SK-N-SH treated with all-trans-retinoic acid at 6 μM for 48 hours (cell line): ENCODE measurements around the gene PHACTR2.

Experiments used
- ATAC-seq: fragments of 200-7000 bp; cut with Tn5 transposase; 3 replicates; pipeline ENCODE4 v1.9.1; 2020; ENCODE audit warnings: mild to moderate bottlenecking, moderate library complexity
- ARNTL ChIP-seq: fragments of 450-650 bp; formaldehyde crosslinking; IDR thresholded peaks from 2 replicates; pipeline ENCODE4 v1.5.0; 2020; ENCODE audit warnings: low read depth, mild to moderate bottlenecking, moderate library complexity, borderline replicate concordance
- BACH2 ChIP-seq: fragments of 250-450 bp; sonication (Bioruptor Pico); IDR thresholded peaks from 2 replicates; pipeline ENCODE4 v1.9.0; 2021; ENCODE audit warnings: mild to moderate bottlenecking, borderline replicate concordance
- CREB5 ChIP-seq: fragments of 250-450 bp; sonication (Bioruptor Pico); IDR thresholded peaks from 2 replicates; pipeline ENCODE4 v1.5.1; 2020; ENCODE audit warnings: low read depth, mild to moderate bottlenecking, moderate library complexity
- ESRRG ChIP-seq: fragments of 250-450 bp; sonication (Bioruptor Pico); IDR thresholded peaks from 2 replicates; pipeline ENCODE4 v1.6.1; 2021; ENCODE audit warnings: mild to moderate bottlenecking
- GLIS3 ChIP-seq: fragments of 250-450 bp; sonication (Bioruptor Pico); IDR thresholded peaks from 2 replicates; pipeline ENCODE4 v1.5.0; 2020; ENCODE audit warnings: mild to moderate bottlenecking, moderate library complexity
- ISL1 ChIP-seq: fragments of 250-450 bp; sonication (Bioruptor Pico); IDR thresholded peaks from 2 replicates; pipeline ENCODE4 v2.1.2; 2022; ENCODE audit warnings: mild to moderate bottlenecking, moderate library complexity
- OSR1 ChIP-seq: fragments of 250-450 bp; sonication (Bioruptor Pico); IDR thresholded peaks from 2 replicates; pipeline ENCODE4 v1.8.0; 2022; ENCODE audit warnings: moderate library complexity, mild to moderate bottlenecking, inconsistent platforms
- PATZ1 ChIP-seq: fragments of 250-450 bp; sonication (Bioruptor Pico); IDR thresholded peaks from 2 replicates; pipeline ENCODE4 v1.8.0; 2020; ENCODE audit warnings: mild to moderate bottlenecking, moderate library complexity, borderline replicate concordance
- RARB ChIP-seq: fragments of 250-450 bp; sonication (Bioruptor Pico); IDR thresholded peaks from 2 replicates; pipeline ENCODE4 v1.8.0; 2021; ENCODE audit warnings: mild to moderate bottlenecking, moderate library complexity
- SNAI2 ChIP-seq: fragments of 250-450 bp; sonication (Bioruptor Pico); IDR thresholded peaks from 2 replicates; pipeline ENCODE4 v1.5.0; 2020; ENCODE audit warnings: mild to moderate bottlenecking, moderate library complexity
- TCF4 ChIP-seq: fragments of 250-450 bp; sonication (Bioruptor Pico); IDR thresholded peaks from 2 replicates; pipeline ENCODE4 v1.8.0; 2021; ENCODE audit warnings: mild to moderate bottlenecking, moderate library complexity, borderline replicate concordance
- TOX ChIP-seq: fragments of 250-450 bp; sonication (Bioruptor Pico); IDR thresholded peaks from 2 replicates; pipeline ENCODE4 v1.8.0; 2021; ENCODE audit warnings: mild to moderate bottlenecking, moderate library complexity, borderline replicate concordance
- ZC3H10 ChIP-seq: fragments of 250-450 bp; sonication (Bioruptor Pico); IDR thresholded peaks from 2 replicates; pipeline ENCODE4 v1.5.1; 2021; ENCODE audit warnings: mild to moderate bottlenecking, moderate library complexity
- ZFP30 ChIP-seq: fragments of 450-650 bp; formaldehyde crosslinking; IDR thresholded peaks from 2 replicates; pipeline ENCODE4 v1.5.0; 2022; ENCODE audit warnings: mild to moderate bottlenecking, moderate library complexity
- ZNF565 ChIP-seq: fragments of 450-650 bp; formaldehyde crosslinking; conservative IDR thresholded peaks from 2 replicates; pipeline ENCODE4 v1.5.0; 2020; ENCODE audit warnings: low read depth, mild to moderate bottlenecking, moderate library complexity
- ZNF70 ChIP-seq: fragments of 450-650 bp; formaldehyde crosslinking; IDR thresholded peaks from 2 replicates; pipeline ENCODE4 v1.5.0; 2020; ENCODE audit warnings: mild to moderate bottlenecking, moderate library complexity
- ZNF8 ChIP-seq: fragments of 450-650 bp; formaldehyde crosslinking; IDR thresholded peaks from 2 replicates; pipeline ENCODE4 v1.5.0; 2020; ENCODE audit warnings: mild to moderate bottlenecking, moderate library complexity
- TF ChIP-seq, protein P1 (sequence below): fragments of 250-450 bp; sonication (Bioruptor Pico); IDR thresholded peaks from 2 replicates; pipeline ENCODE4 v1.8.0; 2021; ENCODE audit warnings: low read depth, mild to moderate bottlenecking, moderate library complexity, borderline replicate concordance
- TF ChIP-seq, protein P2 (sequence below): fragments of 250-450 bp; sonication (Bioruptor Pico); IDR thresholded peaks from 2 replicates; pipeline ENCODE4 v1.5.0; 2020; ENCODE audit warnings: mild to moderate bottlenecking, moderate library complexity

PHACTR2 gene

GRCh38 chr6:143705569-143705968 is 27.8 kb downstream of the PHACTR2 start:
- ATAC-seq = no peak
- TF ChIP-seq GLIS3 (CRISPR knock-in tag) = no peak
- TF ChIP-seq ZC3H10 (CRISPR knock-in tag) = no peak
- no peak for TF ChIP-seq CREB5 (CRISPR knock-in tag)
- no peak for TF ChIP-seq ZFP30 (CRISPR knock-in tag)
- TF ChIP-seq, protein P1, sequence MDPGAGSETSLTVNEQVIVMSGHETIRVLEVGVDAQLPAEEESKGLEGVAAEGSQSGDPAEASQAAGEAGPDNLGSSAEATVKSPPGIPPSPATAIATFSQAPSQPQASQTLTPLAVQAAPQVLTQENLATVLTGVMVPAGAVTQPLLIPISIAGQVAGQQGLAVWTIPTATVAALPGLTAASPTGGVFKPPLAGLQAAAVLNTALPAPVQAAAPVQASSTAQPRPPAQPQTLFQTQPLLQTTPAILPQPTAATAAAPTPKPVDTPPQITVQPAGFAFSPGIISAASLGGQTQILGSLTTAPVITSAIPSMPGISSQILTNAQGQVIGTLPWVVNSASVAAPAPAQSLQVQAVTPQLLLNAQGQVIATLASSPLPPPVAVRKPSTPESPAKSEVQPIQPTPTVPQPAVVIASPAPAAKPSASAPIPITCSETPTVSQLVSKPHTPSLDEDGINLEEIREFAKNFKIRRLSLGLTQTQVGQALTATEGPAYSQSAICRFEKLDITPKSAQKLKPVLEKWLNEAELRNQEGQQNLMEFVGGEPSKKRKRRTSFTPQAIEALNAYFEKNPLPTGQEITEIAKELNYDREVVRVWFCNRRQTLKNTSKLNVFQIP (CRISPR knock-in tag) = no peak
- no peak for TF ChIP-seq ZNF565 (CRISPR knock-in tag)
- TF ChIP-seq ESRRG (CRISPR knock-in tag) = no peak
- no peak for TF ChIP-seq TCF4 (CRISPR knock-in tag)
- TF ChIP-seq, all 23 proteins: peak for 0

DNA sequence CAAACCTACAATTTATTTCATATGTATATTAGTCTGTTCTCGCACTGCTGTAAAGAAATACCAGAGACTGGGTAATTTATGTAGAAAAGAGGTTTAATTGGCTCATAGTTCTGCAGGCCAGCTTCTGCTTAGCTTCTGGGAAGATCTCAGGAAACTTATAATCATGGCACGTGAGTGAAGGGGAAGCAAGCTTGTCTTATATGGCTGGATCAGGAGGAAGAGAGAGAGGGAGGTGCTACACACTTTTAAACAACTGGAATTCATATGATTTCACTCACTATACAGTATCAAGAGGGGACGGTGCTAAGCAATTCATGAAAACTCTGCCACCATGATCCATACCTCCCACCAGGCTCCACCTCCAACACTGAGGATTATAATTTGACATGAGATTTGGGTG is 29.9 kb downstream of the PHACTR2 start:
- TF ChIP-seq, protein P2, sequence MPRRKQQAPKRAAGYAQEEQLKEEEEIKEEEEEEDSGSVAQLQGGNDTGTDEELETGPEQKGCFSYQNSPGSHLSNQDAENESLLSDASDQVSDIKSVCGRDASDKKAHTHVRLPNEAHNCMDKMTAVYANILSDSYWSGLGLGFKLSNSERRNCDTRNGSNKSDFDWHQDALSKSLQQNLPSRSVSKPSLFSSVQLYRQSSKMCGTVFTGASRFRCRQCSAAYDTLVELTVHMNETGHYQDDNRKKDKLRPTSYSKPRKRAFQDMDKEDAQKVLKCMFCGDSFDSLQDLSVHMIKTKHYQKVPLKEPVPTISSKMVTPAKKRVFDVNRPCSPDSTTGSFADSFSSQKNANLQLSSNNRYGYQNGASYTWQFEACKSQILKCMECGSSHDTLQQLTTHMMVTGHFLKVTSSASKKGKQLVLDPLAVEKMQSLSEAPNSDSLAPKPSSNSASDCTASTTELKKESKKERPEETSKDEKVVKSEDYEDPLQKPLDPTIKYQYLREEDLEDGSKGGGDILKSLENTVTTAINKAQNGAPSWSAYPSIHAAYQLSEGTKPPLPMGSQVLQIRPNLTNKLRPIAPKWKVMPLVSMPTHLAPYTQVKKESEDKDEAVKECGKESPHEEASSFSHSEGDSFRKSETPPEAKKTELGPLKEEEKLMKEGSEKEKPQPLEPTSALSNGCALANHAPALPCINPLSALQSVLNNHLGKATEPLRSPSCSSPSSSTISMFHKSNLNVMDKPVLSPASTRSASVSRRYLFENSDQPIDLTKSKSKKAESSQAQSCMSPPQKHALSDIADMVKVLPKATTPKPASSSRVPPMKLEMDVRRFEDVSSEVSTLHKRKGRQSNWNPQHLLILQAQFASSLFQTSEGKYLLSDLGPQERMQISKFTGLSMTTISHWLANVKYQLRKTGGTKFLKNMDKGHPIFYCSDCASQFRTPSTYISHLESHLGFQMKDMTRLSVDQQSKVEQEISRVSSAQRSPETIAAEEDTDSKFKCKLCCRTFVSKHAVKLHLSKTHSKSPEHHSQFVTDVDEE (CRISPR knock-in tag) = no peak
- TF ChIP-seq SNAI2 (CRISPR knock-in tag) = no peak
- no peak for TF ChIP-seq ESRRG (CRISPR knock-in tag)
- TF ChIP-seq ISL1 = no peak
- no peak for TF ChIP-seq PATZ1 (CRISPR knock-in tag)
- TF ChIP-seq RARB (CRISPR knock-in tag) = no peak
- no peak for TF ChIP-seq ARNTL
- no peak for TF ChIP-seq GLIS3 (CRISPR knock-in tag)
- TF ChIP-seq ZNF70 = no peak
- TF ChIP-seq, protein P1 (CRISPR knock-in tag) = no peak
- no peak for TF ChIP-seq TCF4 (CRISPR knock-in tag)
- TF ChIP-seq BACH2 (CRISPR knock-in tag) = no peak
- TF ChIP-seq, all 23 proteins: peak for 0

DNA sequence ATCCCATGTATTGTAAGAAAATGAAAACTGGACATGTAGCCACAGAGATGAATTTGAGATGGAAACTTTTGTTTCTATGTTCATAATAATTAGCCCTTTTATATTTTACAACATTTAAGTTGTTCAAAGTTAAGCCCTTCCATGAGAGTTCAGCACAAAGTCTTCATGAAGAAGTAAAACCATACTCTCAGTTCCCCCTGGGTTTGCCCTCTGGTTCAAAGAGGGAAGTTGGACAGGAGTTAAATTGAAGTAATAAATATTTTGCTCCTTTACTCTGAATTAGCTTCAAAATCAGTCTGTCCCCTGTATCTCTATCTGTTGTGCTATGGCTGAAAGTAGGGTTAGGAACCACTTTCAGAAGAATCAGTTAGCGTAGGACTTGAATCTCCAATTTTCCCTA is 31.1 kb downstream of the PHACTR2 start:
- ATAC-seq = no peak
- TF ChIP-seq GLIS3 (CRISPR knock-in tag) (no peak), PATZ1 (CRISPR knock-in tag) (no peak), ZNF8 (CRISPR knock-in tag) (no peak), ESRRG (CRISPR knock-in tag) (no peak), SNAI2 (CRISPR knock-in tag) (no peak), ZFP30 (CRISPR knock-in tag) (no peak), ZNF70 (no peak), OSR1 (CRISPR knock-in tag) (no peak), TOX (CRISPR knock-in tag) (no peak)
- TF ChIP-seq, protein P2 (CRISPR knock-in tag) = no peak
- TF ChIP-seq, protein P1 (CRISPR knock-in tag) = no peak

More for the DNA sequence above, 29.9 kb downstream of the PHACTR2 start:
- ATAC-seq = no peak
